HCEC 1CT (cell line): ENCODE data around the gene SNAI1.

Experiments
- DNase-seq: peaks from one replicate; pipeline ENCODE4 v3.0.0-alpha.2; 2017

SNAI1 gene

GRCh38 chr20:50014570-50015562, 32.1 kb downstream of the SNAI1 start:
- no peak for DNase-seq

- no peak for DNase-seq
Measured at GRCh38 chr20:50015636-50015992, 32.8 kb downstream of the SNAI1 start.

GRCh38 chr20:50015993-50016770, 33.4 kb downstream of the SNAI1 start:
- no peak for DNase-seq

DNA sequence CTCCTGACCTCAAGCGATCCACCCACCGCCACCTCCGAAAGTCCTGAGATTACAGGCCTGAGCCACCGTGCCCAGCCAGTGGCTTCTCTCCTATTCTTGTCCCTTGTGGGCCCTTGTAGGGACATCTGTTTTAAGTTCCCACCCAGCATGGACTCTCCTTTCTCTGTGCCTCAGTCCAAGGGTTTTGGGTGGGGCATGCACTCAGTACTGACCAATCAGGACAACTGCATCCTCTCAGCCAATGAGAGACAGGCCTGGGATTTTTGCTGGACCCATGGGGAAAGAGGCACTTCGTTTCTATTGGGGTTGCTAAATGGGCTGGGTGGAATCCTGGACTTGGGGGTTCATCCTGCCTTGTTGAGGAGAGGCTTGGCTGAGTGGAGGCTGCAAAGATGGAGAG, 34.4 kb downstream of the SNAI1 start:
- DNase-seq: no peak

DNA sequence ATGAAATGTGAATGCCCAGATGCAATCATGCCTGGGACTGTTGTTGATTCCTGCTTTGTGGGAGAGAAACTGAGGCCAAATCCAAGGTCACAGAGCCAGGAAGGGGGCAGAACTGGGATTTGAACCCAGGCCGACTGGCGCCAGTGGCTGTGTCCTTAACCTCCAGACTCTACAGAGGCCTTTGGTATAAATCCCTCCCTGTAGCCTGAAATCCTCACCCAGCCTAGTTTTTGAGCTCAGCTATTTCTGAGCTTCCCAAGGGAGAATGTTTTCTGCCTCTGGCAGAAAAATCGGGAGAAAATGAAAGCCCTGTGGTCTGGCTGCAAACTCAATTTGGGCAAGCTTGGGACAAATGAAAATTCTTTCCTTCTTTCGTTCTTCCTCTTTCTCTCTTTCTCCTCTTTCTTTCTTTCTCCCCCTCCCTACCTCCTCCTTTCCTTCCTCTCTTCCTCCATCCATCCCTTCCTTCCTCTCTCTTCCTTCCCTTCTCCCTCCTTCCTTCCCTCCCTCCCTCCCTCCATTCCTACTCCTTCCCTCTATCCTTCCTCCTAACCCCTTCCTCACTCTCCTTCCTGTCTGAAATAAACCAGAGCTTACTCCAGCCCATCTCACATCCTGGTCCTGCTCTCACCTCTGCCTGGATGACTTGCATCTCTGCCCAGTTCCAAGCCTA, 34.9 kb downstream of the SNAI1 start:
- no peak for DNase-seq

- no peak for DNase-seq
Measured at GRCh38 chr20:50019466-50020256, 36.9 kb downstream of the SNAI1 start.

GRCh38 chr20:50020288-50020687, 37.5 kb downstream of the SNAI1 start:
- DNase-seq: peak; percentile 31

DNA sequence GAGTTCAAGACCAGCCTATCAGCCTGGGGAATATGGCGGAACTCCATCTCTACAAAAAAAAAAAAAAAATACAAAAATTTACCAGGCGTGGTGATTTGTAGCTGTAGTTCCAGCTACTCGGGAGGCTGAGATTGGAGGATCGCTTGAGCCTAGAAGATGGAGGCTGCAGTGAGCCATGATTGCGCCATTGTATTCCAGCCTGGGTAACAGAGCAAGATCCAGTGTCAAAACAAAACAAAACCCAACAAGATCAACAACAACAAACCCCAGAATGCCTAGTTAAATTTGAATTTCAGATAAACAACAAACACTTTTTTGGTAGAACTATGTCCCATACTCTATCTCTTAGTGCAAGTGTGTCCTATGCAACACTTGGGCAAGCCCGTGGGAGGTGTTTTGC, 39.9 kb downstream of the SNAI1 start:
- DNase-seq: no peak

DNA sequence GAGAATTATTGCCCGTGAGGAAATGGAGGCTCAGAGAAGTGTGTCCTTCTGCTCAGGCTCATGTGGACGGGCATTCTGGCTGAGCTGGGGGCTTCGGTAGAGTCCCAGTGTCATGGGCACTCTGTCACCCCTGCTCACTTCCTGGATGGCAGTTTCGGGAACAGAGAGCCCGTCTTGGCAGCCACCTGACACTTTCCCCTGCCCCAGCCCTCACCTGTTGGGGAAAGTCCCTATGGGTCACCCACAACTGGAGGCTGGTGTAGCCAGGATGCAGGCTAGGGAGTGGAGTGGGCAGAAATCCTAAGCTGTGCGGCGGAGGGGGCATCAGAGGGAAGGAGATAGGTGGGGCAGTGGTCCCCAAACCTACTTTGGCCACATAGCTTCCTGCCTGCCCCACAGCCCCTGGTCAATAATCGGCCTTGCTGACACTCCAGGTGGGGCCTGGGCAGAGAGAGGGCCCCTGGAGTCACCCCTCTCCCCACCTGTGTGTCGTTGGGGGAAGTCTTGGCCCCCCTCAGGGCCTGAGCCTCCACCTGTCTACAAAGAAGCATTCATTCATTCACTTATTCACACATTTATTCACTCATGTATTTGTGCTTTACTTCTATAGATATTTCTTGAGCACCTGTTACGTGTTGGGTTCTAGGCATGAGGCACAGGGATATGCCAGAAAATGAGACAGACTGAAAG, 40.5 kb downstream of the SNAI1 start:
- DNase-seq: no peak

- DNase-seq: no peak
Measured at GRCh38 chr20:50026746-50027575, 44.2 kb downstream of the SNAI1 start.

- peak; percentile 83 for DNase-seq
Measured at GRCh38 chr20:50027611-50028105, 44.9 kb downstream of the SNAI1 start.

DNA sequence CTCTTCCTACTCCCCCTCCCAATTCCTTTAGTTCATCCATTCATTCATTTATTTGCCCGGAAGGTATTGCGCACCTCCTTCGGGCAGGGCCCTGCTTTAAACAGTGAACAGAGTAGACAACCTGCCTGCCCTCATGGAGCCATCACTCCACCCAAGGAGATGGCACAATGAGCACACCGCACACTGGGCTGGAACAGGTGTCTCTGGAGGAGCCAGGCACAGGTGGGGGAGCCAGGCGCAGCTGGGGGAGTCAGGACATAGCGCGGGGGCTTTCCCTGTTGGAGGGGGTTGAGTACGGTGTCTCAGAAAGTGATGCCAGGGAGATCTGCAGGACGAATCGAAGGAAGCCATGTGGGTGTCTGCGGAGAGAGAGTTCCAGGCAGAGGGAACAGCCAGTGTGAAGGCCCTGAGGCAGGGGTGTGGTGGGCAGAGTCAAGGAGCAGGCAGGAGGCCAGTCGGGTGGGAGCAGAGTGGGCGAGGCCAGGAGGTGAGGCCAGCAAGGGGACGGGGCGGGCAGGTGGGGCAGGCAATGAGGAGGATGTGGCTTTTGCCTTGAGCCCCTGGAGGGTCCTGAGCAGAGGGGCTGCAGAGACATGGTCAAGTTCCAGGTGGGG, 46.4 kb downstream of the SNAI1 start:
- no peak for DNase-seq

DNA sequence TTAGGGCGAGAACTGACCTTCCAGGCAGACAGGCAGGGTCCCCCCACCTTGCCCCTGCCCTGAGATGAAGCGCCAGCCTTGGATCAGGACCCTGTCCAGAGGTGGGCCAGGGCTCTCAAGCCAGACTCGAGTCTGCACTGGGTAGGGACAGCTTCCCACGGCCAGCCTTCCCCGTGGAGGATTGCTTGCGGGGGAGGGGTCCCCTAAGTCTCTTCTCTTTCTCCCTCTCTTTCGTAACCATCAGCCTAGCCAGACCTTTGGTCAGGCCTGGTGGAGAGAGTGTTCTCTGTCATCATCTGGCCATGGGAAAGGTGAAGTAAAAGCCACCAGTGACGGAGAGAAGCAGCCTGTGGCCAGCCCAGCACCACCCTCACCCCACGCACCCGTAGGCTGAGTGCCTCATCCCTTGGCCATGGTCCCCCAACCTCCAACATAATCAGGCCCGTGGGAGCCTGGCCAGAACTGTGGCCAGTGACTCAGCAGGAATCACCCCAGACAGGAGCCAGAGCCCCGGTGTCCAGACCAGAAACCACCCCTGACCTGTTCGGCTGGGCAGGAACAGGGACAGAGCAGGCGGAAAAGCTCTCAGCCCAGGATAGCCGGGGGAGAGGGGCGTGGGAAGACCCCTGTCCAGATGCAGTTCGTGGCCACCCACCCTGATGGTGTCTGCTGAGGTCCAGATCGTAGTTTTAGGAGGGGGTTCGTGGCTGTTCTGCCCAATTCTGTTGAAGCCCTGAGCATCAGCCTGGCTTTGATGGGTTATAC, 47.1 kb downstream of the SNAI1 start:
- peak; percentile 93 for DNase-seq

DNA sequence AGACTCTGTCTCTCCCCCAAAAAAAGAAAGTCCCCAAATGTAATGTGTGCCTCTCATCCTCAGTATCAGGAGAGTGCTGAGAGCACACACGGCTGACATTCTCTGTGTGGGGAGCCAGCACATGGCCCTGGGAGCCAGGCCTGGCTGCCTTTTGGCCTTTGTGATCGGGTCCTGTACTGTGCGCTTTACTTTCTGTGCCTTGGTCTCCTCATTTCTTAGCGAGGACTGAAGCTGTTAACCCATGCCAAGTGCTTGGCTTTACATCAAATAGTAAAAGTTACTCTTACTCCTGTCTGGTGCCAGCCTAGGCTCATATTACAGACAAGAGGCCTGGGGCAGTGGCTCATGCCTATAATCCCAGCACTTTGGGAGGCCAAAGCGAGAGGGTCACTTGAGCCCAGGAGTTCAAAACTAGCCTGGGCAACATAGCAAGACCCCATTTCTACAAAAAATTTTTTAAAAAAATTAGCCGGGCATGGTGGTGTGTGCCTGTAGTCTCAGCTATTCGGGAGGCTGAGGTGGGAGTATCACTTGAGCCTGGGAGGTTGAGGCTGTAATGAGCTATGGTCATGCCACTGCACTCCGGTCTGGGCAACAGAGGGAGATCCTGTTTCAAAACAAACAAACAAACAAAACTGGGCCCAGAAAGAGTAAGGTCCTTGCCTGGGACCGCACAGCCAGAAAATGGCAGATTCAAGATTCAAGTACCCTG, 50.3 kb downstream of the SNAI1 start:
- DNase-seq: no peak

GRCh38 chr20:50034567-50035180, 51.9 kb downstream of the SNAI1 start:
- no peak for DNase-seq

GRCh38 chr20:50036703-50037102, 53.9 kb downstream of the SNAI1 start:
- DNase-seq: no peak

DNA sequence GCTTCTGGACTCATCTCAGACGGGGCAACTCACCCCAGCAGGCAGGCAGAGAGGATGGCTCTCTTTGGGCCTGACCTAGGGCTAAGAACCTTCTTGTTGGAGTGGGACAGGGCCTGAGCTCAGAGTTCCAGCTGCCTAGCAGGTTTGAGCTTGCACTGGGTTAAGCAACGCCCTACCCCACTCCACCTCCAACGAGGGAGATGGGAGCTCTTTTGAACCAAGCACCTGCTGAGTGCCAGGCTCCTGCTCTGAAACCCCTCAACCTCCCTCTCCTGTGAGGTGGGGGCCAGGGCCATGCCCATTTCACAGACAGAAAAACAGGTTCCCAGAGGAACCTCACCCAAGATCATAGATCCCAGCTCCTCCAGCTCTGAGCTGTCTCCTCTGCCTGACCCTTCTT, 54.3 kb downstream of the SNAI1 start:
- no peak for DNase-seq

- no peak for DNase-seq
Measured at GRCh38 chr20:50037575-50037974, 54.8 kb downstream of the SNAI1 start.
